Fibroblast of lung (primary cell): ENCODE results near the gene CRHR1. TPM values are rescaled to one million over a fixed set of nuclear protein-coding genes. Genes with fewer than 3 reads are reported as not detected.

Source experiments
- DNase-seq, 2 donors: peaks; one replicate each; pipeline versions ENCODE4 v3.0.0 to v3.0.0-alpha.2; 2010; ENCODE audit warnings: low read depth in 2 of 2
- H2AFZ ChIP-seq: 2 replicates; pipeline ENCODE4 v1.5.1; 2012; ENCODE audit warnings: low read length, control low read depth, inconsistent platforms
- H3K27ac ChIP-seq: 2 replicates; pipeline ENCODE4 v1.5.1; 2011; ENCODE audit warnings: low read length, control low read depth; ENCODE audit not compliant: insufficient read depth
- H3K27me3 ChIP-seq: 2 replicates; pipeline ENCODE4 v1.5.1; 2011; ENCODE audit warnings: mild to moderate bottlenecking, low read length; ENCODE audit not compliant: control insufficient read depth, insufficient read depth
- H3K36me3 ChIP-seq: 2 replicates; pipeline ENCODE4 v1.5.1; 2011; ENCODE audit warnings: low read length; ENCODE audit not compliant: control insufficient read depth, insufficient read depth
- H3K4me1 ChIP-seq: 2 replicates; pipeline ENCODE4 v1.5.1; 2011; ENCODE audit warnings: low read length; ENCODE audit not compliant: control insufficient read depth, insufficient read depth; ENCODE audit errors: extremely low read depth
- H3K4me2 ChIP-seq: 2 replicates; pipeline ENCODE4 v1.5.1; 2011; ENCODE audit warnings: low read length, control low read depth; ENCODE audit not compliant: insufficient read depth; ENCODE audit errors: extremely low read depth
- H3K4me3 ChIP-seq, 4 experiments: fragments of 200-600 bp in 1 of 4; sonication (generic) in 1 of 4; replicated peaks in 1 of 4; 2 replicates each; pipeline ENCODE4 v1.5.1; 2011 to 2016; ENCODE audit warnings: low read length in 4 of 4, low read depth in 3 of 4, mild to moderate bottlenecking in 3 of 4, control low read depth in 2 of 4, inconsistent platforms in 1 of 4, mixed read lengths in 1 of 4; ENCODE audit not compliant: insufficient read depth in 1 of 4; ENCODE audit errors: control extremely low read depth in 1 of 4
- H3K79me2 ChIP-seq: 2 replicates; pipeline ENCODE4 v1.5.1; 2012; ENCODE audit warnings: mild to moderate bottlenecking, low read length, inconsistent platforms; ENCODE audit not compliant: control insufficient read depth, insufficient read depth
- H3K9ac ChIP-seq: 2 replicates; pipeline ENCODE4 v1.5.1; 2011; ENCODE audit warnings: mild to moderate bottlenecking, low read length, control low read depth; ENCODE audit not compliant: insufficient read depth
- H3K9me3 ChIP-seq: 2 replicates; pipeline ENCODE4 v1.5.1; 2012; ENCODE audit warnings: low read depth, low read length; ENCODE audit not compliant: control insufficient read depth, insufficient read depth
- H4K20me1 ChIP-seq: 2 replicates; pipeline ENCODE4 v1.5.1; 2011; ENCODE audit warnings: low read length; ENCODE audit not compliant: control insufficient read depth, insufficient read depth; ENCODE audit errors: extremely low read depth
- CTCF ChIP-seq, 2 donors: IDR thresholded peaks in 1 of 2; conservative IDR thresholded peaks in 1 of 2; 1 replicate in 1 of 2; 2 replicates in 1 of 2; pipeline ENCODE4 v1.5.1; 2011 to 2012; ENCODE audit warnings: low read length in 2 of 2, control low read depth in 1 of 2, inconsistent platforms in 1 of 2, low read depth in 1 of 2, mild to moderate bottlenecking in 1 of 2
- EZH2 ChIP-seq: IDR thresholded peaks from 2 replicates; pipeline ENCODE4 v1.5.1; 2012; ENCODE audit warnings: low read length, control low read depth, mild to moderate bottlenecking; ENCODE audit errors: missing control alignments
- polyA plus RNA-seq, 2 donors: library from polyadenylated mRNA; depleted of rRNA in 1 of 2; stranded (reverse) in 1 of 2; unstranded in 1 of 2; fragments of >200 nt; gene quantifications; 2 replicates each; pipeline ENCODE4 v1.2.1, GENCODE V29; 2011 to 2012; ENCODE audit warnings: missing spikeins in 1 of 2
- total RNA-seq: library from RNA; depleted of rRNA; stranded (reverse); fragments of >200 nt; gene quantifications from 2 replicates; pipeline ENCODE4 v1.2.1, GENCODE V29; 2014

Gene CRHR1
- total and polyA plus RNA-seq, 2 donors (not counting 1 experiment from before 2014, with no cell fraction given) = not detected

DNA sequence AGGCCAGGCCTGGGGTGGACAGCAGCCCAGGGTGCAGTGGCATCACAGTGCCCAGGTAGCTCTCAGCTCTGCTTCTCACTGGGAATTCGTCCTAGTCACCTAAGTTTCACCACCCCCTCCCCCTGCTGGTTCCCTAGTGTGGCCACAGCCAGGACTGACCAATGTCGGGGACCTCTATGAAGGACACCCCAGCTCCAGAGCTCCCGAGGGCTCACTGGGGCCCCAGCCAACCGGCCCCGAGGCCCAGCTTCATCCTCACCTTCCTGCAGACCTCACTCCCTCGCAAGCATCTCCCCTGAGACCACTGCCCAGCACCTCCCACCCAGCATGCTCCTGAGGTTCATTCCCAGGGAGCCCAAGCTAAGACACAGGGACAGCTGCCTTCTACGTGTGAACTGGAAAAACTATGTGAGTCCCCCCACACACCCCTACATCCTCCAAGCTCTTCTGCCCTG is 65.4 kb downstream of the CRHR1 start:
- no peak for DNase-seq
- Histone ChIP-seq H3K9me3 (no peaks in the 10 kb centered on the region), H3K79me2 (no peaks in the 10 kb centered on the region), H3K27ac (no peak overlapping the region), H3K4me1 (no peaks in the 10 kb centered on the region), H3K4me2 (no peak overlapping the region), H3K36me3 (no peaks in the 10 kb centered on the region), H4K20me1 (no peaks in the 10 kb centered on the region), H3K4me3 (no peak overlapping the region), H2AFZ (no peak overlapping the region), H3K27me3 (no peaks in the 10 kb centered on the region), H3K9ac (no peak overlapping the region)
- no peak for TF ChIP-seq CTCF (conservative IDR thresholded peaks at IDR 0.05 in 1 of 2, IDR thresholded peaks at IDR 0.05 in 1 of 2; ENCODE audit: low read depth in 1 of 2, low read length in 2 of 2)
- no peak for TF ChIP-seq EZH2

GRCh38 chr17:45850011-45850410 is 65.9 kb downstream of the CRHR1 start:
- H3K36me3 ChIP-seq = no peaks in the 10 kb centered on the region
- H3K27me3 ChIP-seq = no peaks in the 10 kb centered on the region
- no peak for DNase-seq
- no peaks in the 10 kb centered on the region for H3K9me3 ChIP-seq
- TF ChIP-seq EZH2 = no peak
- no peak for TF ChIP-seq CTCF (conservative IDR thresholded peaks at IDR 0.05 in 1 of 2, IDR thresholded peaks at IDR 0.05 in 1 of 2; ENCODE audit: low read depth in 1 of 2, low read length in 2 of 2)
- no peaks in the 10 kb centered on the region for H3K79me2 ChIP-seq
- H3K27ac ChIP-seq = no peak overlapping the region
- H2AFZ ChIP-seq = no peak overlapping the region
- H3K4me3 ChIP-seq = no peak overlapping the region
- no peak overlapping the region for H3K4me2 ChIP-seq
- no peak overlapping the region for H3K9ac ChIP-seq
- no peaks in the 10 kb centered on the region for H3K4me1 ChIP-seq
- H4K20me1 ChIP-seq = no peaks in the 10 kb centered on the region

GRCh38 chr17:45850468-45850867 is 66.3 kb downstream of the CRHR1 start:
- H3K36me3 ChIP-seq = no peaks in the 10 kb centered on the region
- no peak overlapping the region for H3K4me2 ChIP-seq
- H3K4me1 ChIP-seq = no peaks in the 10 kb centered on the region
- no peaks in the 10 kb centered on the region for H3K27me3 ChIP-seq
- no peak overlapping the region for H2AFZ ChIP-seq
- H3K9ac ChIP-seq = no peak overlapping the region
- TF ChIP-seq CTCF (conservative IDR thresholded peaks at IDR 0.05 in 1 of 2, IDR thresholded peaks at IDR 0.05 in 1 of 2; ENCODE audit: low read depth in 1 of 2, low read length in 2 of 2) = no peak
- TF ChIP-seq EZH2 = no peak
- no peak for DNase-seq
- H3K27ac ChIP-seq = no peak overlapping the region
- H4K20me1 ChIP-seq = no peaks in the 10 kb centered on the region
- no peaks in the 10 kb centered on the region for H3K9me3 ChIP-seq
- no peak overlapping the region for H3K4me3 ChIP-seq
- H3K79me2 ChIP-seq = no peaks in the 10 kb centered on the region
